SKM-1 treated with dmso at 0.1 percent for 144 hours (cell line): ENCODE data around the gene GPR152.
"Not testable (repeated sequence)": the region's sequence is repeated elsewhere in the genome, so short reads cannot be mapped to it uniquely, and the experiment has no call there.

ENCODE experiments used
- DNase-seq: peaks from one replicate; lab custom pipeline; 2025; ENCODE audit not compliant: unreplicated experiment; lab: John Stamatoyannopoulos, UW

Gene GPR152

GRCh38 chr11:67489203-67489884, 36.8 kb upstream of the GPR152 start:
- DNase-seq: no peak

DNA sequence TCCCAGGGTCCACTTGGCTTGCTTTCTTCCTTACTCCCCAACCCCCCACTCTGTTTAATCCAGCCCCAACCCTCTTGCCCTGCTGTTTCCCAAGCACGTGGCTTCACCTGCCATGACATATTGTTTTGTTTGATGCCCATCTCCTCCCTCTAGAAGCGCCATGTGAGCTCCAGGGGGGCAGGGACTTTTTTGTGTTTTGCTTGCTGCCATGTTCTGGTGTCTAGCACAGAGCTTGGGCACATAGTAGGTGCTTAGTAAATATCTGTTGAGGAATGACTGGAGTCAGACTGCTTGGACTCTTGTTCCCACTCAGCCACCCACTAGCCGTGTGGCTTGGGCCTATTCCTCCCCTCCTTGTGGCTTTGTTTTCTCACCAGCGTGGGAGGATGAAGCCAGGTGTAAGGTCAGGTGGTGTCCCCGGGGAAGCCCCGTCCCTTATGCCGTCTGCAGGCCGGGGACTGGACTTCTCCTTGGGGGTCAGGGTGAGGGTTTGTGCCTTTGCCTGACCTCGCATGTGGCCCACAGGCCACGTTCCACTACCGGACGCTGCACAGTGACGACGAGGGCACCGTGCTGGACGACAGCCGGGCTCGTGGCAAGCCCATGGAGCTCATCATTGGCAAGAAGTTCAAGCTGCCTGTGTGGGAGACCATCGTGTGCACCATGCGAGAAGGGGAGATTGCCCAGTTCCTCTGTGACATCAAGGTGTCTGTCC, 34.1 kb upstream of the GPR152 start:
- DNase-seq: no peak

DNA sequence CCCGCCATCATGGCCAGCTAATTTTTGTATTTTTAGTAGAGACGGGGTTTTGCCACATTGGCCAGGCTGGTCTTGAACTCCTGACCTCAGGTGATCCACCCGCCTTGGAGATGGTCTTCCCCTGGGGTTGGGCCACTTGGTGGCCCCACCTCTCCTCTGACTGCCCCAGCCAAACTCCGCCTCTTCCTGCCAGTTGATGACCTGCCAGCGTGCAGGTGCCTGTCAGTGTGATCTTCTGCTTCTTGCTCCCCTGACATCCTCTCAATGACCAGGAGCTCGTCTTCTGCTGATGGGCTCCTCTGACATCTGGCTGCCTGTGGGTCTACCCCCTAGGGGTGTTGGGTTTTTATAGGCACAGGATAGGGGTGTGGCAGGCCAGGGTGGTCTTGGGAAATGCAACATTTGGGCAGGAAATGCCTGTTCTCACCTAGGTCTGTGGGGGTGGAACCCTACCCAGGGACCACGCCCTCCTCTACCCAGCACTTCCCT, 33.4 kb upstream of the GPR152 start:
- not testable (repeated sequence) for DNase-seq

- DNase-seq: peak; percentile 31
Observed at GRCh38 chr11:67484847-67485311, 32.4 kb upstream of the GPR152 start.

DNA sequence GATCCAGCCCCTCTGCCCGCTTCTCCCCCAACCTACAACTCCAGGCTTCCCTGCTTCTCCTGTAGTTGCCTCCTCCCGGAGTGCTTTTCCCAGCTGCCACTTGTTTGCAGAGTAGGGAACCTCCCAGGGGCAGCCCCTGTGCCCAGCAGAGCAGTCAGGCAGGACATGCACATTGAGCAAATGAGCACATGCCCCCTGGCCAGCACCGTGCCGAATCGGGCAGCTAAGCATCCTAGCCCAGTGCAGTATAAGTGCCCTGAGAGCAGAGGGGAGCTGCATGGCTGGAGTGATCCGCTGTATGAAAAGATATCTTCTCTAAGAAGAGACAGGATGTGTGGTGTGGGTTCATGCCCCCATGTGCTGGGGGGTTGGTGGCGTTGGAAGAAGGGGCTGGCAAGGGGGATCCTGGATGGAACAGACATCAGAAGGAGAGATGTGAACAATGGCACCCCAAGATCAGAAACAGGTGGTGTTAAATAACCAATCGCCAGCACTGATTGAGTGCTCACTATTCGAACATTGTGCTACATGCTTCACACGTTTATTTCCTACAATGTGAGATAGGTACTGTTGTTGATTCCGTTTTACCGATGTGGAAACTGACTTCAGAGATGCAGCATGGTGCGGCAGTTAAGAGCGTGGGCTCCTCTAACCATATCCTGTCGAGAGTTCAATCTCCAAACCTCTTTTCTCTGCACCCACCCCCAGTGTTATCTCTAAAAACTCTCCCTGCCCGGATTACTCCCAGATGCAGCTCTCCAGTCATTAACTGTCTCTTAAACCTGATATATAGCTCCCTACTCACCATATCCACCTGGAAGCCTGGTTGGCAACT, 31.5 kb upstream of the GPR152 start:
- no peak for DNase-seq

GRCh38 chr11:67482827-67483798, 30.6 kb upstream of the GPR152 start, which contains the start of gene AIP:
TSS of gene AIP (plus strand) at chr11:67483026. CDS start at chr11:67483159, 133 bp downstream.
- peak; percentile 97 for DNase-seq

DNA sequence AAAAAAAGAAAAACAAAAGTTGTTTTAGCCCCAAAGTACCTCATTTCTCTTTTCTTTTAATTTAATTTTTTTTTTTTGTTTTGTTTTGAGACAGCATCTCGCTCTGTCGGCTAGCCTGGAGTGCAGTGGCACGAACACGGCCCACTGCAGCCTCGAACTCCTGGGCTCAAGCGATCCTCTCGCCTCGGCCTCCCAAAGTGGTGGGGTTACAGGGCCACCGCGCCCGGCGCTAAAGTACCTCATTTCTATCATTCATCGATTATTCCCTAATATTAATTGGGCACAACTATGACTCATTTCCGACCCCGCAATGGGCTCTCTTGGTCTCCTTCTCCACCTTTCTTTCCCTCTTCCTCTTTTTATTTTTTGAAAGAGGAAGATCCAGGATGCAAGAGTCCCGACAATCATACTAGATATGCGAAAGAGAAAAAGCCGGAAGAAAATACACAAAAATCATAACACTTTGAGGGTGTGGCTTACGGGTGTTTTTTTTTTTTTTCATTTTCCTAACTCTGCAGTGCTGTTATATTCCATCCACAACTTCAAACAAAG, 29.8 kb upstream of the GPR152 start:
- peak; percentile 75 for DNase-seq

GRCh38 chr11:67477344-67478050, 25.0 kb upstream of the GPR152 start:
- not testable (repeated sequence) for DNase-seq

GRCh38 chr11:67476692-67477091, 24.2 kb upstream of the GPR152 start:
- not testable (repeated sequence) for DNase-seq

DNA sequence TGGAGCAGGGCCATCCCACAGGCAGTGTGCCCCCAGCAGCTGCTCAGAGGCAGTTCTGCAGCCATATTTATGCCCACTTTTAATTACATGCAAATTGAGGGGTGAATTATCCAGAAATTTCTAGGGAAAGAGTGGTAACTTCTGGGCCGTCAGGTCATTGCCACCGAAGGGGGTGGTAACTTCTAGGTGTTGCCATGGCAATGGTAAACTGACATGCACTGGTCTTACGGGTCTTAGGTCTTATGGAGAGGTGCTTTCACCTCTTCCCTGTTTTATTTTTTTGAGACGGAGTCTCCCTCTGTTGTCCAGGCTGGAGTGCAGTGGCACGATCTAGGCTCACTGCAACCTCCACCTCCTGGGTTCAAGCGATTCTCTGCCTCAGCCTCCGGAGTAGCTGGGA, 20.4 kb upstream of the GPR152 start:
- DNase-seq: no peak

GRCh38 chr11:67470337-67471002, 17.9 kb upstream of the GPR152 start:
- no peak for DNase-seq

DNA sequence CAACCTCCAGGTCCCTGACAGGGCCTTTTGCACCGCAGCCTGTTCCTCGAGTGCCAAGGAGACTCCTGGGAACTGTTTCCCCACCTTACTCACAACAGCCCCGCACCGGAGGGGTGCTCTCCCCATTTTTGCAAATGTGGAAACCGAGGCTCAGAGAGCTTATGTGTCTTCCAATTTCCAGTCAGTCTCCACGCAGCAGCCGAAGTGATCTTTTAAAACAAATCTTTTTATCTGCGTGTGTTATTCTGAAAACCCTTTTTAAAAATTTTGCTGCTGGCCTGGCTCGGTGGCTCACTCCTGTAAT, 16.9 kb upstream of the GPR152 start:
- no peak for DNase-seq

DNA sequence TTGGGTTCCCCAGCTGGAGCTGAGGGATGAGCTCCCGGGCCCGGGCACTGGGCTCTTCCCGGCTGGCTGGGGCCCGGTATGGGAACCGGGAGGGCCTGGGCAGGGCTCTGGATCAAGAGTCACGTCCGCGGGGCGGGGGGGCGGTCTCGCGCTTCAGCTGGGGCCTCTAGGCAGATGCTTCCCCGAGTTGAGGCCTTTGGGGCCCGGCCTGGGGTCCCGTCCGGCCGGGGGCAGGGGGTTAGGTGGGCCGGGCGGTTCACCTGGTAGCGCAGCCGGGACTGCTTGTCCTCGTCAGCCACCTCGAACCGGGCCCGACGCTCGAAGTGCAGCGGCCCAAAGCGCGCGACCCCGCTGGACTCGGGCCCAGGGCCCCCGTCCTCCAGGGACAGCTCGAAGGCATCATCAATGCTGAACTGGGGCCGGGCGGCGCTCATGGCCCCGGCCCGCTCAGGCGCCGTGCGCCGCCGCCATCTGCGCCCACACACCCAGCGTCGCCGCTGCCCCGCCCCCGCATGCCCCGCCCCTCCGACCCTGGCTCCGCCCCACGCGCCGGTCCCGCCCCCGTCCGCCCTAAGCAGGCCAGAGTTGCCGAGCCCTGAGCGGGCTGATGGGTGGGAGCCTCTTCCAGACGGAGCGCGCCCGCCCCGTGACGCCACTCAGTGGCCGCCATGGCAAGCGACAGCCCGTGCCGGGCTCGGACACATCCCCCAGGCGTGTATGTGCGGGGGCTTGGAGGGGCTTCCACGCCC, 16.4 kb upstream of the GPR152 start, which contains the start of gene TMEM134:
Gene TMEM134, minus strand, starts transcription at position 493 of the 749 bp plus-strand sequence. Its CDS starts 59 bp downstream, at position 434.
- peak; percentile 79 for DNase-seq

DNA sequence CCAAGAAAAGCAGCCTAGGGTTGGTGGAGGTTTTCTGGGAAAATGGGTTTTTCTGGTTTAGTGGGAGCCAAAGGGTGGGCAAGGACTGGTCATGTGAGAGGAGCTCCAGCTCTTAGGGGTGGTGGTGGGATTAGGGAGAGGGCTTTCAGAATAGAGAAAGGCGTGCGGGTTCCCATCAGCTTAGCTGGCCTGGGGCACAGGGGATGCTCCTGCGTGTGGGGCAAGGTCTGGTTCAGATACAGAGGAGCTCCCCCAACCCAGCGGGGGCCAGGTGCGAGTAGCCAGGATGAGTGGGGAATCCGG, 15.9 kb upstream of the GPR152 start:
- DNase-seq: no peak

GRCh38 chr11:67468056-67468455, 15.5 kb upstream of the GPR152 start:
- no peak for DNase-seq

DNA sequence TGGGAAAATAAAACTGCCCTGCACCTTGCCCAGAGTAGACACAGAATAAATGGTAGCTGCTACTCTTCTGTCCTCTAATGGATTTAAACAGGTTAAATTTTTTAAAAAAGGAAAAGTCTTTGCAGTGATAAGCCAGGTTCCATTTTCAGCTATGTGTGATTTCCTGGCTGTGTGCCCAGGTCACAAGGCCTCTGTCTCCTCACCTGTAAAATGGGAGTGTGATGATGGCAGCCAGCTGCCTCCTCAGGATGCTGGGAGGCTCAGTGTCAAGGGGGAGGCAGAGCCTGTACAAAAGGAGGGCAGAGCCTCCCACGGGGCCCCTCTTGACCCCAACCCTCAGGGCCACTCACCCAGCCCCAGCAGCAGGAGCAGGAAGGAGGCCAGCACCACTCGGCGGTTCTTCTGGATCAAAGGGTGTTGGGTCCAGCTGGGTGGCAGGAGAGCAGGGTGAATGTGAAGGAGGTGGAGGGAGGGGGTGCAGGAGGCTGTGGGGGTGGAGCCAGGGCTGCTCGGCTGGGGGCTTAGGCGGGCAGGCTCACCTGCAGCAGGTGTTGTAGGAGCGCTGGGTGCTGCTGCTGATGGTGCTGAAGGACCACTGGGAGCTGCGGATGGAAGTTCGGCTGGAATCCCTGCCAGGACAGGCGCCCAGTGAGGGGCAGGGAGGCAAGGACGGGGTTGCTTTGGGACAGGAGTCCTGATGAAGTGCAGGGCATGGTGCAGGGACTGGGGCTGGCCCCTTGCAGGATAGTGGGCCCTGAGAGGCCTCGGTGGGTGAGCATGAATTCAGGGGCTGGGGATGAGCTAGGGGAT, 14.6 kb upstream of the GPR152 start:
- DNase-seq: no peak

DNA sequence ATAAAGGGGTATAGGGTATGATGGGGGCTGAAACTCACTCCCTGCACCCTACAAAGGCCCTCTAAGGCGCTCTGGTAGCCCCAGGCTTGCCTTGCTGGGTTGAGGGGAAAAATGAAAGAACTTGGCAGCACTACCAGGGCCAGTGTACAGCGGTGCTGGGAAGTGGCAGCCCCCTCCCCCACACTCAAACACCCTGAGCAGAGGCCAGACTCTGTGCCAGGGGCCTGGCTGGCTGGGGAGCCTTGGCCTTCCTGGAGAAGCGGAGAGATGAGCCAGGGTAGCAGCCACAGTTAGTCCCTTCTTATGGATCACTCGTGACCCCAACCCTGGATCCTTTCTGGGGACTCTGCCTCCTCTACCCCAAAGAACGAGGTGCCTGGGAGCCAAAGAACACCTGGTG, 13.8 kb upstream of the GPR152 start:
- DNase-seq: no peak
